RWPE1 (cell line): ENCODE data around the gene CKS1B.
A peak's percentile ranks its signal among the peaks of the same experiment; 100 is the strongest.

ENCODE experiments used
- CTCF ChIA-PET: fragments of 350-600 bp; sonication (Branson Sonifier 250); formaldehyde crosslinking; extraction: SDS; loops from one replicate; lab custom pipeline; 2021; lab: Yijun Ruan, JAX
- POLR2A ChIA-PET: fragments of 400-600 bp; formaldehyde crosslinking; extraction: SDS; loops from one replicate; lab custom pipeline; 2020; ENCODE audit warnings: antibody characterized with exemption; ENCODE audit not compliant: low non-redundant PET; lab: Yijun Ruan, JAX
- DNase-seq: peaks from one replicate; pipeline ENCODE4 v3.0.0; 2012; ENCODE audit warnings: low spot score
- H3K27ac ChIP-seq: fragments of 450-650 bp; 2 replicates; pipeline ENCODE4 v1.5.1; 2017
- TF ChIP-seq, protein P1 (sequence below): fragments of 450-650 bp; conservative IDR thresholded peaks from 2 replicates; pipeline ENCODE4 v1.5.1; 2017; ENCODE audit warnings: low read depth, mild to moderate bottlenecking

Gene CKS1B

DNA sequence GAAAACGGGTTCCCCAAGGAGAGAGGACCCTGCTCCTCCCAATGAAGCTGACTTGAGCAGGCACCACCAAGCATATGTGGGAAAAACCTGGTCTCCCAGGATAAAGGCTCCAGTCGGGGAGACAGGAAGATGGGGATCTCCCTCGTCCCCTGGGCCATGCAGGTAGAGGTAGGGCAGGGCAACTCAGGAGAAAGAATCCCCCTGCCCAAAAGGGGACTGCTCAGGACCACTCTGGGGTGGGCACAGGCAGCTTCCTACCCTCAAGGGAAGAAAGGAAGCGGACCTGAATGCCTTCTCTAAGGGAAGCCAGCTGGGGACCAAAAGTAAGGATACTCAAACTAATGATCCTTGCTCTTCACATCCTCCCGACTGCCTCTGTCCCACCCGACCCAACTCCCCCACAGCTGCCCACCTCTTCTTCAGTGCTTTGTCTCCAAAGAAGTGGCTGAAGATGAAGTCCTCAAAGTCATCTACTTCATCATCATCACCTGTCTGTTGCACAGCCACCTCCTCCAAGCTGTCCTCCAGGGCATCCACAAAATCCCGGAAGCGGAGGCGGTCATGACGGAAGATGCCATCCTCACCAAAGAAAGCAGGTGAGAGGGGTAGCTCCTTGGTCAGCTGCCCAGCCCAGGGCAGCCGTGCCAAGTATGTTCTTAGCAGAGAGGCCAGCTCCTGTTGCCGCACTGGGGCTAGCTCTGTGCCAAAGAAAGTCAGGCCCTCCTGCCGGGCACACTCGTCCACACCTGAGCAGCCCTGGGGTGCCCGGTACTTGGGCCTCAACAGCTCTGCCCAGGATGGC, 29.1 kb upstream of the CKS1B start:
- POLR2A ChIA-PET = interaction anchor here (0.6 kb wide), 1 partner anchor 10 kb away, joined by 3 read pairs; no protein-coding TSS in a partner anchor
- CTCF ChIA-PET = interaction anchor here (0.6 to 1.3 kb wide), 3 partner anchors 63 to 139 kb away, joined by 3 to 6 read pairs (median 3); no protein-coding TSS in a partner anchor
- TF ChIP-seq, protein P1, sequence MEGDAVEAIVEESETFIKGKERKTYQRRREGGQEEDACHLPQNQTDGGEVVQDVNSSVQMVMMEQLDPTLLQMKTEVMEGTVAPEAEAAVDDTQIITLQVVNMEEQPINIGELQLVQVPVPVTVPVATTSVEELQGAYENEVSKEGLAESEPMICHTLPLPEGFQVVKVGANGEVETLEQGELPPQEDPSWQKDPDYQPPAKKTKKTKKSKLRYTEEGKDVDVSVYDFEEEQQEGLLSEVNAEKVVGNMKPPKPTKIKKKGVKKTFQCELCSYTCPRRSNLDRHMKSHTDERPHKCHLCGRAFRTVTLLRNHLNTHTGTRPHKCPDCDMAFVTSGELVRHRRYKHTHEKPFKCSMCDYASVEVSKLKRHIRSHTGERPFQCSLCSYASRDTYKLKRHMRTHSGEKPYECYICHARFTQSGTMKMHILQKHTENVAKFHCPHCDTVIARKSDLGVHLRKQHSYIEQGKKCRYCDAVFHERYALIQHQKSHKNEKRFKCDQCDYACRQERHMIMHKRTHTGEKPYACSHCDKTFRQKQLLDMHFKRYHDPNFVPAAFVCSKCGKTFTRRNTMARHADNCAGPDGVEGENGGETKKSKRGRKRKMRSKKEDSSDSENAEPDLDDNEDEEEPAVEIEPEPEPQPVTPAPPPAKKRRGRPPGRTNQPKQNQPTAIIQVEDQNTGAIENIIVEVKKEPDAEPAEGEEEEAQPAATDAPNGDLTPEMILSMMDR = no peak
- no peak for DNase-seq
- H3K27ac ChIP-seq = peak overlapping the region; percentile 46

DNA sequence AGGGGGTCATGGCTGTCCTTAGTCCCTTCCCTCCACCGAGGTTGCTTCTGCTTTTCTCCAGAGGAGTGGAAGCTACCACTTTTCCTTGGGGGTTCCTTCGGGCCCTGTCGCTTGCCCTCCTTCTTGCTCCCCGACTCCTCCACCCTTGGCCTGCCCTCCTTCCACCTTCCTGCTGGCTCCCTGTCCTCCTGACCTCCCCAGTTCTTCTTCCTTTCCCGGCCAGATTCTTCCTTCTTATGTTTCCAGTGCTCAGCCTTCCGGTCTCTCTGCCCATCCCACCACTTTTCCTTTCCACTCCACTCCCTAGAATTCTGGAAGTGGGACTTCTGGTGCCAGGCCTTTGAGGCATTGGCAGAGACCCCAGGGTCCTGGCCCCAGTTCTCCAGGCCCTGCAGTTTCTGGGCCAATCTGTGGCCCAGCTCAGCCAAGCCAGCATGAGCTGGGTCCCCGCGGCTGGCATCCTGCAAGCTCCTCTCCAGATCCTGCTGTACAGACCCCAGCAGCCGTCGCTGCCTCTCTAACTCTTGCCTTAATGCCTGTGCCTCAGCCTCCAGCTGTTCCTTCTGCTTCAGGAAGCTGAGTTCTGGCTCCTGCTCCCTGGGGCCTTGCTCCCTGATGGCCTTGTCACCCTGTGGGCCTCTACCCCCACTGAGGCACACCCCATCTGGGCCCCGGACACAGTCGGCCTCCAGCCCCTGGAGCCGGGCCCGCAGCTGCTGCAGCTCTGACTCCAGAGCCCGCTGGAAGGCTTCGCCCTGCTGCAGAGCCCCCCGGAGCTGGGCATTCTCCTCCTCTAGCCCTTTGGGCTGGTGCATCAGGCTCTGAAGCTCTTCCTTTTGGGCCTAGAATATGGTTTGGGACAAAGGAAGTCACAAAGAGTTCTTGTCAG, 28.3 kb upstream of the CKS1B start:
- H3K27ac ChIP-seq = peak overlapping the region; percentile 46; the same call in 1 of the 2 replicates
- no peak for DNase-seq
- CTCF ChIA-PET = interaction anchor here (0.6 to 1.1 kb wide), 3 partner anchors 10 to 139 kb away, joined by 3 to 6 read pairs (median 3); no protein-coding TSS in a partner anchor
- POLR2A ChIA-PET = interaction anchor here (0.6 kb wide), 1 partner anchor 9 kb away, joined by 3 read pairs; no protein-coding TSS in a partner anchor
- TF ChIP-seq, protein P1 = no peak

DNA sequence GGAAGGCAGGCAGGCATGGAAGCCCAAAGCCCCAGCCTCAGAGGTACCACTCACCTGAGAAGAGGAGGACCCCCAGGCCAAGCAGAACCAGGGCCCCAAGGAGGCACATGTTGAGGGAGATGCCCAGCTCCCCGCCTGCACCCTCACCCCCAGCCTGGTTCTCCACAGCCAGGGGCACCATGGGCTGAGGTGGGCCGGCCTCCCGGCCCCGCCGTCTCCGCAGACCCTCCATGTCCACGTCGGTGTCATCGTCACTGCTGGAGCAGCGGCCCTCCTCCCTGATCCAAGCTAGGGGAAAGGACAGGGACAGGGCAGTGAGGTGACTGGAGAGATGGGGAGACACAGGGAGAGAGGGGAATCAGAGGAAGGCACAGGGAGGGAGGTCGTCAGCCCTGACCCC, 26.4 kb upstream of the CKS1B start:
- DNase-seq = no peak
- TF ChIP-seq, protein P1 = no peak
- H3K27ac ChIP-seq = no peak overlapping the region; the same call in 1 of the 2 replicates
- CTCF ChIA-PET = no interaction called here
- POLR2A ChIA-PET = interaction anchor here (1.0 kb wide), 1 partner anchor 12 kb away, joined by 3 read pairs; the partner anchor contains the start of gene PMVK

DNA sequence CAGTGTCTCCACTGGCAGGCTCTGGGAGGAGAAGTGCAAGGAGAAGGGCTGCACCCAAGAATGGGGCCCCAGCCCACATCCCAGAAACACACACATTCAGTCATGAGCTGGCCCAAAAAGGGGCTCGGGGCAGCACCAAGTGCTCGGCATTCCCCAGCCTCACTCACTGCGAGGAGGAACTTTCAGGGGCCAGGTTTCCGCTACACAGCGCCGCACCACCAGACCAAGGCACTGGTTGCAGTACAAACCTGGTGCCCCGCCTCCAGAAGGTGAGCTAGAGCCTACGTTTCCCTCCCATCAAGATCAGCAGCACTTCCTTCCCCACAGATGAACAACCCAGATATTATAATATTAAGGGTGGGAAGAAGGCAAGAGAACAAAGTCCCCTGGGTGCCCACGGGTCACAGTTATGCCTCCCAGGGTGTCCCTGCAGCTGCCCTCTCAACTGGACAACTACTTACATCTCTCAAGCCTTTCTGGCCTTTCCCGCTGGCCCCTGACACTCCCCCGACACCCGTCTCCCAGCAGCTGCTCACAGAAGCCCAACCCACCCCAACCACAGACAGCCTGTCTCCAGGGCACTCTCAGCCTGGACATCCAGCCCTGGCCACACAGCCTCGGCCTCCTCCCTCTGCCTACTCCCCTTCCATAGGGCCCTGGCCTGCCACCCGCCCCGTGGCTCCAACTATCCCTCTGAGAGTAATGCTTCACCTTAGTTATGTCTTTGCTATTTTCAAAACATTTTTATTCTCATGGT, 22.4 kb upstream of the CKS1B start:
- ChIA-PET POLR2A (no interaction called here), CTCF (no interaction called here)
- peak overlapping the region; percentile 3; the same call in 1 of the 2 replicates for H3K27ac ChIP-seq

DNA sequence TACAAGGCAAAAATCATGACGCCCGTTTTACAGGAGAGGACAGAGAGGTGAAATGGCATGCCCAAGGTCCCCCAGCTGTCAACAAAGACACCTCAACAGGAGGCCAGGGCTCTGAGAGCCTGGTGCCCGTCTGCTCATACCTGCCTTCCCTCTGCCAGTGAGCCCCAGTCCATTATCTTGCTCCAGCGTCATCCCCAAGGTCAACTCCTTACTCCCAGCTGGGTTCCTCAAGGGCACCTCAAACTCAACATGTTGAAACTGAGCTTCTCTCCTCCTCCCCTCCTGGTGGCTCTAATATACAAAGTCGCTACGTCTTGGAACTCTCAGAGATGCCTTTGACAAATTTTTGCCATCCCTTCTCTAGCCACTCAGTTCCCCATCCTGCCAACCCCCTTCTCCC, 21.8 kb upstream of the CKS1B start:
- ChIA-PET POLR2A (no interaction called here), CTCF (no interaction called here)
- no peak for DNase-seq
- TF ChIP-seq, protein P1 = no peak
- H3K27ac ChIP-seq = no peak overlapping the region

More for the DNA sequence above, 22.4 kb upstream of the CKS1B start:
- TF ChIP-seq, protein P1 = no peak
- DNase-seq = no peak
